Body of pancreas (tissue), 4 donors: Measurements from ENCODE around the gene OSBP2.

ENCODE experiments used
- CTCF ChIP-seq, 7 experiments: fragments of 450-650 bp in 4 of 7; fragments of 200-600 bp in 3 of 7; sonication (generic) in 3 of 7; IDR thresholded peaks; one replicate each; pipeline ENCODE4 v1.5.1; 2016 to 2019; ENCODE audit warnings: antibody characterized with exemption in 7 of 7
- POLR2A ChIP-seq, 3 donors: fragments of 450-650 bp; IDR thresholded peaks; one replicate each; pipeline ENCODE4 v1.6.1; 2016; ENCODE audit warnings: antibody characterized with exemption in 3 of 3, mild to moderate bottlenecking in 2 of 3

GRCh38 chr22:30824711-30825110 lies 130.0 kb downstream of the OSBP2 start:
- TF ChIP-seq POLR2A (IDR thresholded peaks at IDR 0.05) (no peak), CTCF (IDR thresholded peaks at IDR 0.05) (no peak)
